ENCODE data around the gene LAPTM4A. TPM values are rescaled to one million over a fixed set of nuclear protein-coding genes. Genes with fewer than 3 reads are reported as not detected.

LAPTM4A gene
- total and polyA plus RNA-seq, 2 of the 4 experiments (the other 2 are of a cell fraction) = 97.7 to 401 TPM

DNA sequence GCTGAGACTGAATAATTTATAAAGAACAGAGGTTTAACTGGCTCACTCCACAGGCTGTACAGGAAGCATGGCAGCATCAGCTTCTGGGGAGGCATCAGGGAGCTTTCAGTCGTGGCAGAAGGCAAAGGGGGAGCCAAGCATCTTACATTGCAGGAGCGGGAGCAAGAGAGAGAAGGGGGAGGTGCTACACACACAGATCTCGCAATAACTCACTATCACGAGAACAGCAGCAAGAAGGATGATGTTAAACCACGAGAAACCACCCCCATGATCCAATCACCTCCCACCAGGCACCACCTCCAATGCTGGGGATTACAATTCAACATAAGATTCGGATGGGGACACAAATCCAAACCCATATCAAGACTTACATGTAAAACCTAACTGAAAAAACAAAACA, 21.2 kb downstream of the LAPTM4A start:
- TF ChIP-seq MXI1 (IDR thresholded peaks at IDR 0.05; ENCODE audit: borderline replicate concordance, low read depth, low read length) (no peak), MAZ (IDR thresholded peaks at IDR 0.05; ENCODE audit: borderline replicate concordance, low read depth, low read length) (no peak), FOS (IDR thresholded peaks at IDR 0.05; ENCODE audit: low read depth, low read length) (no peak), CEBPB (IDR thresholded peaks at IDR 0.05; ENCODE audit: low read depth, low read length) (peak; percentile 75)
- dilution Hi-C loops (cut with HindIII; ENCODE audit: low sequenced_read_pairs, unreplicated experiment) (no loop called here), intact Hi-C loops (cut with micrococcal nuclease) (loop anchor here (5.0 kb wide), 1 partner anchor 62 kb away; no protein-coding TSS in a partner anchor), in situ Hi-C loops (cut with MboI; ENCODE audit: low sequenced_read_pairs) (no loop called here)
- Histone ChIP-seq H2AFZ (replicated peaks; ENCODE audit: low read length, poor library complexity) (no peak overlapping the region), H2BK15ac (ENCODE audit: low read depth, low read length) (no peak overlapping the region), H2BK120ac (ENCODE audit: low read depth, low read length) (no peak overlapping the region), H2BK5ac (ENCODE audit: low read depth, low read length, poor library complexity, severe bottlenecking) (no peak overlapping the region), H3K18ac (ENCODE audit: low read depth, low read length) (no peak overlapping the region), H3K4me2 (ENCODE audit: low read depth, low read length) (no peak overlapping the region), H3K27me3 (ENCODE audit: control insufficient read depth, insufficient read depth, low read length) (no peaks in the 10 kb centered on the region), H3K4ac (ENCODE audit: low read depth, low read length) (no peak overlapping the region), H3K23ac (ENCODE audit: low read depth, low read length) (no peak overlapping the region), H3K9me3 (ENCODE audit: control insufficient read depth, insufficient read depth, low read length) (no peaks in the 10 kb centered on the region), H3K14ac (replicated peaks; ENCODE audit: low read depth, low read length) (no peak overlapping the region), H2BK20ac (ENCODE audit: low read depth, low read length) (no peak overlapping the region), H4K5ac (ENCODE audit: low read depth, low read length) (no peak overlapping the region), H2AK9ac (replicated peaks; ENCODE audit: low read depth, low read length, poor library complexity) (no peak overlapping the region), H3K56ac (ENCODE audit: extremely low read depth, insufficient read depth, low read length) (no peak overlapping the region), H2AK5ac (ENCODE audit: low read depth, low read length) (no peak overlapping the region), H4K20me1 (ENCODE audit: insufficient read depth, low read length) (peaks cover 10% of the 10 kb centered on the region; the same call in 1 of the 2 replicates), H3K9me1 (ENCODE audit: insufficient read depth, low read length) (peaks cover 2% of the 10 kb centered on the region; the same call in 1 of the 2 replicates), H3K27ac (ENCODE audit: insufficient read depth, low read length) (no peak overlapping the region), H3K36me3 (ENCODE audit: control insufficient read depth, insufficient read depth, low read length) (peaks cover 42% of the 10 kb centered on the region), H3K9ac (ENCODE audit: low read depth, low read length) (no peak overlapping the region), H3K79me1 (ENCODE audit: low read depth in 1 of 2, low read length in 2 of 2) (peaks cover 21 to 26% of the 10 kb centered on the region in 2 experiments), H4K8ac (ENCODE audit: low read depth in 2 of 2, low read length in 2 of 2) (no peak overlapping the region), H3K4me3 (ENCODE audit: insufficient read depth, low read depth, low read length) (no peak overlapping the region), H4K91ac (ENCODE audit: insufficient read depth, low read depth, low read length) (no peak overlapping the region), H3K4me1 (ENCODE audit: control insufficient read depth, insufficient read depth, low read length) (no peaks in the 10 kb centered on the region)
- ChIA-PET POLR2A (ENCODE audit: unreplicated experiment) (no interaction called here), CTCF (interaction anchor here (0.7 kb wide), 1 partner anchor 391 kb away, joined by 3 read pairs; no protein-coding TSS in a partner anchor)
- ATAC-seq (ENCODE audit: low read depth) = no peak
- no peak for DNase-seq
- 83% methylated on average over 1 of the region's 6 CpGs; no CpG with 5 or more reads in 1 of the 2 experiments for WGBS, 2 experiments (ENCODE audit: extremely low coverage in 2 of 2, insufficient read length in 1 of 2)
- no TSS peak for BruUV-seq (replicated peaks)
